ENCODE measurements around the gene PKMYT1.
A peak's percentile ranks its signal among the peaks of the same experiment; 100 is the strongest.

The PKMYT1 gene

GRCh38 chr16:2955779-2956578 lies 24.3 kb downstream of the PKMYT1 start:
- no peak for TF ChIP-seq CTCF (IDR thresholded peaks at IDR 0.05; ENCODE audit: low read depth, low read length)
- TF ChIP-seq POLR2A (IDR thresholded peaks at IDR 0.05; ENCODE audit: extremely low read depth, insufficient read length) = peak; percentile 27
- 0 out of 2 replicates have a peak, but pooled peaks have one; percentile 23 for TF ChIP-seq MAX (IDR thresholded peaks at IDR 0.05; ENCODE audit: low read depth, low read length)
- H3K4me3 ChIP-seq (ENCODE audit: low read depth, low read length) = no peak overlapping the region
- peak; percentile 83 for DNase-seq (ENCODE audit: low read depth)

GRCh38 chr16:2955438-2955778 lies 24.8 kb downstream of the PKMYT1 start:
- DNase-seq (ENCODE audit: low read depth) = no peak
- no peak overlapping the region for H3K4me3 ChIP-seq (ENCODE audit: low read depth, low read length)
- TF ChIP-seq MAX (IDR thresholded peaks at IDR 0.05; ENCODE audit: low read depth, low read length) (no peak), POLR2A (IDR thresholded peaks at IDR 0.05; ENCODE audit: extremely low read depth, insufficient read length) (no peak), CTCF (IDR thresholded peaks at IDR 0.05; ENCODE audit: low read depth, low read length) (no peak), MYC (IDR thresholded peaks at IDR 0.05; ENCODE audit: low read depth, low read length) (no peak)

GRCh38 chr16:2954656-2955381 lies 25.4 kb downstream of the PKMYT1 start:
- H3K4me3 ChIP-seq (ENCODE audit: low read depth, low read length) = no peak overlapping the region
- no peak for DNase-seq (ENCODE audit: low read depth)
- no peak for TF ChIP-seq MYC (IDR thresholded peaks at IDR 0.05; ENCODE audit: low read depth, low read length)
- TF ChIP-seq POLR2A (IDR thresholded peaks at IDR 0.05; ENCODE audit: extremely low read depth, insufficient read length) = no peak
- no peak for TF ChIP-seq CTCF (IDR thresholded peaks at IDR 0.05; ENCODE audit: low read depth, low read length)
- no peak for TF ChIP-seq MAX (IDR thresholded peaks at IDR 0.05; ENCODE audit: low read depth, low read length)

- no peak for TF ChIP-seq MYC (IDR thresholded peaks at IDR 0.05; ENCODE audit: low read depth, low read length)
- no peak overlapping the region for H3K4me3 ChIP-seq (ENCODE audit: low read depth, low read length)
- no peak for DNase-seq (ENCODE audit: low read depth)
Measured at GRCh38 chr16:2953706-2954627, 26.3 kb downstream of the PKMYT1 start.

- TF ChIP-seq CTCF (IDR thresholded peaks at IDR 0.05; ENCODE audit: low read depth, low read length) = no peak
- TF ChIP-seq MYC (IDR thresholded peaks at IDR 0.05; ENCODE audit: low read depth, low read length) = no peak
- TF ChIP-seq MAX (IDR thresholded peaks at IDR 0.05; ENCODE audit: low read depth, low read length) = no peak
- no peak for TF ChIP-seq POLR2A (IDR thresholded peaks at IDR 0.05; ENCODE audit: extremely low read depth, insufficient read length)
- no peak for DNase-seq (ENCODE audit: low read depth)
- H3K4me3 ChIP-seq (ENCODE audit: low read depth, low read length) = no peak overlapping the region
Measured at GRCh38 chr16:2952679-2953078, 27.6 kb downstream of the PKMYT1 start.
